GM21723 (cell line): ENCODE data around the gene SYTL1.
A peak's percentile ranks its signal among the peaks of the same experiment; 100 is the strongest.

Experiments used
- ATAC-seq: cut with Tn5 transposase; IDR thresholded peaks from one replicate; pipeline ENCODE4 v1.9.1; 2021; ENCODE audit warnings: mild to moderate bottlenecking, moderate library complexity; ENCODE audit not compliant: unreplicated experiment

SYTL1 gene

GRCh38 chr1:27316860-27317259 lies 25.0 kb upstream of the SYTL1 start:
- ATAC-seq = no peak

- ATAC-seq = no peak
Observed at GRCh38 chr1:27318136-27318535, 23.7 kb upstream of the SYTL1 start.

GRCh38 chr1:27318596-27318995 lies 23.2 kb upstream of the SYTL1 start:
- ATAC-seq = no peak

- ATAC-seq = peak; percentile 93
Observed at GRCh38 chr1:27321813-27322568, 19.8 kb upstream of the SYTL1 start, which contains the start of gene TMEM222. Gene TMEM222 (plus strand): TSS chr1:27322163. CDS start chr1:27322198, 35 bp downstream.

GRCh38 chr1:27322569-27323240 lies 19.1 kb upstream of the SYTL1 start:
- ATAC-seq = no peak

GRCh38 chr1:27325286-27325685 lies 16.5 kb upstream of the SYTL1 start:
- no peak for ATAC-seq

- no peak for ATAC-seq
Observed at GRCh38 chr1:27327964-27328363, 13.9 kb upstream of the SYTL1 start.

GRCh38 chr1:27330786-27331185 lies 11.0 kb upstream of the SYTL1 start:
- no peak for ATAC-seq

- no peak for ATAC-seq
Observed at GRCh38 chr1:27331426-27331825, 10.4 kb upstream of the SYTL1 start.

- no peak for ATAC-seq
Observed at GRCh38 chr1:27331922-27332321, 9.9 kb upstream of the SYTL1 start.

GRCh38 chr1:27332536-27333281 lies 9.1 kb upstream of the SYTL1 start:
- no peak for ATAC-seq

GRCh38 chr1:27333717-27334279 lies 8.0 kb upstream of the SYTL1 start:
- no peak for ATAC-seq

- no peak for ATAC-seq
Observed at GRCh38 chr1:27335506-27336422, 6.1 kb upstream of the SYTL1 start.

GRCh38 chr1:27336756-27337155 lies 5.1 kb upstream of the SYTL1 start:
- no peak for ATAC-seq

- no peak for ATAC-seq
Observed at GRCh38 chr1:27338751-27339150, 3.1 kb upstream of the SYTL1 start.

GRCh38 chr1:27339213-27339612 lies 2.6 kb upstream of the SYTL1 start:
- ATAC-seq = no peak

- peak; percentile 11 for ATAC-seq
Observed at GRCh38 chr1:27342391-27342777, 562 bp downstream of the SYTL1 start.

GRCh38 chr1:27342778-27343638 lies 1.2 kb downstream of the SYTL1 start:
- peak; percentile 36 for ATAC-seq

- no peak for ATAC-seq
Observed at GRCh38 chr1:27343639-27344025, 1.8 kb downstream of the SYTL1 start.
